Activated naive CD4-positive, alpha-beta T cell treated with anti-CD3 and anti-CD28 coated beads for 36 hours (primary cell): ENCODE results near the gene SMIM34. TPM values are rescaled to one million over a fixed set of nuclear protein-coding genes. Genes with fewer than 3 reads are reported as not detected.
"Not testable (repeated sequence)": the region's sequence is repeated elsewhere in the genome, so short reads cannot be mapped to it uniquely, and the experiment has no call there.

Source experiments
- CTCF ChIA-PET: fragments of 350-600 bp; sonication (Branson Sonifier 250); formaldehyde crosslinking; loops from one replicate; lab custom pipeline; 2021; ENCODE audit warnings: antibody characterized with exemption; lab: Charles Lee
- DNase-seq: peaks from one replicate; pipeline ENCODE4 v3.0.0-alpha.2; 2020
- H3K27ac Mint-ChIP-seq: one replicate; pipeline ENCODE4 v1.8.0; 2021; ENCODE audit warnings: mild to moderate bottlenecking, mixed read lengths
- H3K27me3 Mint-ChIP-seq: one replicate; pipeline ENCODE4 v1.8.0; 2021; ENCODE audit warnings: low read depth, mixed read lengths
- H3K36me3 Mint-ChIP-seq: one replicate; pipeline ENCODE4 v1.8.0; 2021; ENCODE audit warnings: low read depth, mixed read lengths
- H3K4me1 Mint-ChIP-seq: one replicate; pipeline ENCODE4 v1.8.0; 2021; ENCODE audit warnings: low read depth, mixed read lengths
- H3K4me3 Mint-ChIP-seq: one replicate; pipeline ENCODE4 v1.8.0; 2021; ENCODE audit warnings: mild to moderate bottlenecking, moderate library complexity, mixed read lengths
- H3K9me3 Mint-ChIP-seq: one replicate; pipeline ENCODE4 v1.8.0; 2021; ENCODE audit warnings: mixed read lengths
- intact Hi-C: fragments of 100-400 bp; cut with micrococcal nuclease; formaldehyde crosslinking; loops from one replicate; pipeline ENCODE4 v1.15.1; 2023
- total RNA-seq, 2 experiments: library from RNA; stranded (reverse); gene quantifications; one replicate each; pipeline ENCODE4 v1.2.3, GENCODE V29; 2021

SMIM34 gene
- total RNA-seq, 2 experiments from 2014 or later = not detected

GRCh38 chr21:34406676-34407075 lies 17.1 kb downstream of the SMIM34 start:
- H3K9me3 Mint-ChIP-seq, intact Hi-C loops, H3K36me3 Mint-ChIP-seq, DNase-seq, H3K27me3 Mint-ChIP-seq, H3K4me3 Mint-ChIP-seq, CTCF ChIA-PET, H3K27ac Mint-ChIP-seq, H3K4me1 Mint-ChIP-seq: not testable (repeated sequence)

DNA sequence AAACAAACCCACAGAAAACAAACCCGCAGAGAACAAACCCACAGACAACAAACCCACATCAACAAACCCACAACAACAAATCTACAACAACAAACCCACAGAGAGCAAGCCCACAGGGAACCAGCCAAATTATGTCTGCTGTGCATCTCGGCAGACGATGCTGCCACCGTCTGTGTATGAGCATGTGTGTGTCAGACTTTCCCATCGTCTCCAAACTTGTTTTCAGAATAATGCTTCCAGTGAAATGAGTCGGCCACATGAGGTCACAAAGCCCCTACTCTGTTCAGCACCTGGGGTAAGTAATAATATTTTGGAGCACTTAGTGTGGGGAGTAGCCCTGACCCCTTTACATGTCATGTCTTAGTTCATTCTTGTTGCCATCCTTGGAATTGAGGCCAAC lies 17.6 kb downstream of the SMIM34 start:
- H3K27ac Mint-ChIP-seq, H3K27me3 Mint-ChIP-seq, H3K4me1 Mint-ChIP-seq, H3K4me3 Mint-ChIP-seq, H3K36me3 Mint-ChIP-seq, intact Hi-C loops, CTCF ChIA-PET, H3K9me3 Mint-ChIP-seq, DNase-seq: not testable (repeated sequence)

GRCh38 chr21:34405686-34406085 lies 18.1 kb downstream of the SMIM34 start:
- intact Hi-C loops = not testable (repeated sequence)

DNA sequence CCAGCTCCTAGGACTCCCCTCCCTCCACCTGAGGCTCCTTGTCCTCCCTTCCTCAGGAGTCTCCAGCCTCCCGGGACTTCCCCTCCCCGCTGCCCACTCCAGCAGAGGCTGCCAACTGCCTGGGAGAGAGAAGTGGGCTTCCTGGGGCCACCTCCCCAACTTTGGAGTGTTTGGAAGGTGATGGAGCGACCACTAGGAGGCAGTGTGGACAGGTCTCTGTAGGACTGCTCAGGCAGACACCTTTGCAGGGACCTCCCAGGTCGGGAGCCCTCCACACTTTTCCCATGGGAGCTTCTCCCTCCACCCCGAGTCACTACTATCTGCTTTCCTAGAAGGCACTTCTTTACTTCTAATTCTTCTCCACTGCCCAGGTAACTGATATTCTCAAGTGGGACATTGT lies 19.0 kb downstream of the SMIM34 start:
- H3K4me3 Mint-ChIP-seq, H3K27me3 Mint-ChIP-seq, H3K36me3 Mint-ChIP-seq, CTCF ChIA-PET, H3K27ac Mint-ChIP-seq, H3K9me3 Mint-ChIP-seq, H3K4me1 Mint-ChIP-seq, intact Hi-C loops, DNase-seq: not testable (repeated sequence)

More at GRCh38 chr21:34405686-34406085, 18.1 kb downstream of the SMIM34 start:
- H3K27me3 Mint-ChIP-seq, H3K9me3 Mint-ChIP-seq, H3K36me3 Mint-ChIP-seq, CTCF ChIA-PET, H3K4me1 Mint-ChIP-seq, H3K4me3 Mint-ChIP-seq, H3K27ac Mint-ChIP-seq, DNase-seq: not testable (repeated sequence)

DNA sequence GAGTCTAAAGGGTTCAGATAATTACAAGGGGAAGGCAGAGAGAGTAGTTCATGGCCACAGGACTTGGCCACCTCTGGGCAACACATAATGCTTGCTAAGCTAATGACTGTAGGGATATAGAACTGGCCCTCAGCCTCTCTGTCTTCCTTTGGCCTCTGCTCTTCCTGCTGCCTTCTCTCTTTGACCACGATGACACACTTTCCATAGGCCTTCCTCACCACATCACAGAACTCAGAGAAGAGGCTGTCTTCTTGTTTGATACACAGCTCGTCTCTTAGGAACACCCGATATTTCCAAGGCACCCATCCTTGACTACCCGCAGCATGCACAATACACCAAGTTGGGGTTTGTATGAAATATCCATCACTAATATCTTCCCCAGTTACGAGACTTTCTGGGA lies 23.2 kb downstream of the SMIM34 start:
- H3K27ac Mint-ChIP-seq, H3K27me3 Mint-ChIP-seq, DNase-seq, H3K4me3 Mint-ChIP-seq, H3K36me3 Mint-ChIP-seq, CTCF ChIA-PET, intact Hi-C loops, H3K9me3 Mint-ChIP-seq, H3K4me1 Mint-ChIP-seq: not testable (repeated sequence)

- CTCF ChIA-PET, intact Hi-C loops, H3K36me3 Mint-ChIP-seq, H3K9me3 Mint-ChIP-seq, H3K27ac Mint-ChIP-seq, H3K27me3 Mint-ChIP-seq, H3K4me1 Mint-ChIP-seq, H3K4me3 Mint-ChIP-seq, DNase-seq: not testable (repeated sequence)
These were observed 39.9 kb downstream of the SMIM34 start for GRCh38 chr21:34383724-34384415.

DNA sequence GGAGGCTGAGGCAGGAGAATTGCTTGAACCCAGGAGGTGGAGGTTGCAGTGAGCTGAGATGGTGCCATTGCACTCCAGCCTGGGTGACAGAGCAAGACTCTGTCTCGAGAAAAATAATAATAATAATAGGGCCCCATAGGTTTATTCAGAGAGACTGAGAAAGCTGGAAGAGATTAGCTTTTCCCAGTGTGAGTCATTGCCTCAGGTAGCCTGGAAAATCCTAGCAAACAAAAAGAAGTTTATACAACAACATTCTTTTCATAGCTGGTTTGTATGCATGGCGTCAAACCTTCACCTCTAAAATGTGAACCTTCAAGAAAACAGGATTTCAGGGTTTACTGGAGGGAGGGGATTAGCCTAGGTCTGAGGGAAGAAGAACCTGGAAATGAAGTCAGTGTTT lies 40.6 kb downstream of the SMIM34 start:
- DNase-seq, H3K36me3 Mint-ChIP-seq, H3K27me3 Mint-ChIP-seq, H3K27ac Mint-ChIP-seq, H3K4me1 Mint-ChIP-seq, intact Hi-C loops, CTCF ChIA-PET, H3K4me3 Mint-ChIP-seq, H3K9me3 Mint-ChIP-seq: not testable (repeated sequence)

- H3K36me3 Mint-ChIP-seq, H3K9me3 Mint-ChIP-seq, DNase-seq, H3K27me3 Mint-ChIP-seq, H3K27ac Mint-ChIP-seq, H3K4me1 Mint-ChIP-seq, CTCF ChIA-PET, H3K4me3 Mint-ChIP-seq, intact Hi-C loops: not testable (repeated sequence)
These were observed 48.2 kb downstream of the SMIM34 start for GRCh38 chr21:34375619-34375972.

- CTCF ChIA-PET, H3K4me1 Mint-ChIP-seq, DNase-seq, intact Hi-C loops, H3K27me3 Mint-ChIP-seq, H3K36me3 Mint-ChIP-seq, H3K27ac Mint-ChIP-seq, H3K4me3 Mint-ChIP-seq, H3K9me3 Mint-ChIP-seq: not testable (repeated sequence)
These were observed 48.7 kb downstream of the SMIM34 start, which contains the start of gene SMIM11 for GRCh38 chr21:34374940-34375618. Gene SMIM11, plus strand, starts transcription at chr21:34375507. Its CDS starts 3,998 bp downstream, at chr21:34379505.

DNA sequence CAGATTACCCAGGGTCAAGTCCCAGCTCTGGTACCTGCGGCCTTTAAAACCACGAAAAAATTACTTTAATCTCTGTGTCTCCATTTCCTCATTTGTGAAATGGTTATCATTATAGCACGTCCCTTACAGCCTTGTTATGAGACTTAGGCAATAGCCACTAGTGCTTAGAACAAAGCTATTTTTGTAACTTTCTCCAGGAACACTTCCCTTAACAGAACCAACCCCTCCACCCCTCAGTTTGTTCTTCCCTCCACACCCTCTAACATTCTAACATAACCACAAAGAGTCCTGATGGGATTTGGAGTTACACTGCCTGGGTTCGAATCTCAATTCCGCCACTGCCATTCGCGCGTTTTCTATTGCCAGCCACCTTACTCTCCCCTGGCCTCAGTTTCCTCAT lies 49.3 kb downstream of the SMIM34 start:
- H3K36me3 Mint-ChIP-seq, H3K27ac Mint-ChIP-seq, intact Hi-C loops, H3K9me3 Mint-ChIP-seq, H3K4me1 Mint-ChIP-seq, H3K27me3 Mint-ChIP-seq, DNase-seq, H3K4me3 Mint-ChIP-seq: not testable (repeated sequence)
- CTCF ChIA-PET = interaction anchor here (0.6 kb wide), 1 partner anchor 10 kb away, joined by 3 read pairs; no protein-coding TSS in a partner anchor

- Mint-ChIP-seq H3K36me3 (no peaks in the 10 kb centered on the region), H3K27ac (no peak overlapping the region), H3K4me1 (no peaks in the 10 kb centered on the region), H3K4me3 (no peak overlapping the region), H3K9me3 (no peaks in the 10 kb centered on the region), H3K27me3 (no peaks in the 10 kb centered on the region)
- CTCF ChIA-PET = no interaction called here
- no peak for DNase-seq
- intact Hi-C loops = no loop called here
These were observed 51.4 kb downstream of the SMIM34 start for GRCh38 chr21:34372321-34372720.

DNA sequence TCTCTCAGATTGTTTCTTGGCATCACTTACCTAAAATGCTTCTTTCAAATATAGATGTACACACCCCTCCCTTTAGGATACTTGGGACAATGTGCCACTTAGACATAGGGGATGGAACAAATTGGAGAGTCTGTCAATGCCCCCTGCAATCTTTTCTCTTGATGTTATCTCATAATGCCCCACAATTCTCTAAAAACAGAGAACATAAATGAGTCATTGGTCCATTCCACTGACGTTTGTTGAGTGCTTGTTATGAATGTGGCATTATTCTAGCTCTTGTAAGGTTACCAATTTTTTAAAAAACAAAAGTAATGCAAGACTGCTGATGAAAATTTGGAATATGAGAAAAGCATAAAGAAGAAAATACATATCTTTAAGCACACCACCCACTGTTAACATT lies 54.0 kb downstream of the SMIM34 start:
- no peaks in the 10 kb centered on the region for H3K27me3 Mint-ChIP-seq
- H3K4me1 Mint-ChIP-seq = no peaks in the 10 kb centered on the region
- intact Hi-C loops = no loop called here
- H3K27ac Mint-ChIP-seq = no peak overlapping the region
- CTCF ChIA-PET = no interaction called here
- H3K36me3 Mint-ChIP-seq = no peaks in the 10 kb centered on the region
- no peak overlapping the region for H3K4me3 Mint-ChIP-seq
- DNase-seq = no peak
- no peaks in the 10 kb centered on the region for H3K9me3 Mint-ChIP-seq
